Right lobe of liver (tissue), 4 donors: ENCODE measurements around the gene VRK3.
"Not testable (repeated sequence)": the region's sequence is repeated elsewhere in the genome, so short reads cannot be mapped to it uniquely, and the experiment has no call there.

Source experiments
- CTCF ChIP-seq, 4 donors: fragments of 200-600 bp in 3 of 4; fragments of 450-650 bp in 1 of 4; IDR thresholded peaks; one replicate each; pipeline versions ENCODE4 v1.5.1 to v1.8.0; 2016 to 2022; ENCODE audit warnings: antibody characterized with exemption in 4 of 4, mild to moderate bottlenecking in 2 of 4
- POLR2A ChIP-seq: fragments of 450-650 bp; IDR thresholded peaks from one replicate; pipeline ENCODE4 v1.6.1; 2017; ENCODE audit warnings: antibody characterized with exemption, mild to moderate bottlenecking
- donor health status: DM: no; HTN: no; CAD: no.
- donor health status: DM: no; HTN: no; CAD: no.
- donor health status: DM: no; HTN: yes; CAD: no.

GRCh38 chr19:49969355-49969754, 55.8 kb downstream of the VRK3 start:
- TF ChIP-seq CTCF (IDR thresholded peaks at IDR 0.05); POLR2A: not testable (repeated sequence)
